HepG2 (cell line): ENCODE data around the gene SMPD3. TPM values are rescaled to one million over a fixed set of nuclear protein-coding genes. Genes with fewer than 3 reads are reported as not detected.
A peak's percentile ranks its signal among the peaks of the same experiment; 100 is the strongest.

Source experiments
- AKAP8 ChIP-seq: sonication (generic); formaldehyde crosslinking; IDR thresholded peaks from 2 replicates; pipeline ENCODE4 v1.5.1; 2020; ENCODE audit warnings: mild to moderate bottlenecking, missing genetic modification reagents
- DNMT1 ChIP-seq: sonication (generic); formaldehyde crosslinking; IDR thresholded peaks from 2 replicates; pipeline ENCODE4 v1.5.1; 2020; ENCODE audit warnings: mild to moderate bottlenecking, missing genetic modification reagents
- DPF2 ChIP-seq: sonication (generic); formaldehyde crosslinking; IDR thresholded peaks from 2 replicates; pipeline ENCODE4 v1.4.0; 2020; ENCODE audit warnings: mild to moderate bottlenecking, low read depth, missing genetic modification reagents, borderline replicate concordance
- HOXA7 ChIP-seq: sonication (generic); formaldehyde crosslinking; IDR thresholded peaks from 2 replicates; pipeline ENCODE4 v1.8.1; 2022; ENCODE audit warnings: mild to moderate bottlenecking, missing genetic modification reagents, moderate library complexity
- IRF1 ChIP-seq: sonication (generic); formaldehyde crosslinking; IDR thresholded peaks from 2 replicates; pipeline ENCODE4 v1.4.0; 2020; ENCODE audit warnings: low read depth, mild to moderate bottlenecking, missing genetic modification reagents
- KAT2B ChIP-seq: fragments of 150-350 bp; IDR thresholded peaks from 2 replicates; pipeline ENCODE4 v1.6.1; 2014; ENCODE audit warnings: low read depth, low read length, borderline replicate concordance
- KAT8 ChIP-seq: IDR thresholded peaks from 2 replicates; pipeline ENCODE4 v1.6.1; 2016; ENCODE audit warnings: missing genetic modification reagents, missing compliant biosample characterization
- KDM1A ChIP-seq: IDR thresholded peaks from 2 replicates; pipeline ENCODE4 v1.6.1; 2016; ENCODE audit warnings: missing compliant biosample characterization
- LRRFIP1 ChIP-seq: sonication (generic); formaldehyde crosslinking; conservative IDR thresholded peaks from 2 replicates; pipeline ENCODE4 v1.4.0; 2020; ENCODE audit warnings: missing genetic modification reagents
- NFE2L2 ChIP-seq: fragments of 150-350 bp; IDR thresholded peaks from 2 replicates; pipeline ENCODE4 v1.6.1; 2014; ENCODE audit warnings: low read length
- PPARG ChIP-seq: conservative IDR thresholded peaks from 2 replicates; pipeline ENCODE4 v1.6.1; 2016; ENCODE audit warnings: missing biosample characterization, missing genetic modification reagents
- SIN3A ChIP-seq: IDR thresholded peaks from 2 replicates; pipeline ENCODE4 v1.6.1; 2011; ENCODE audit warnings: low read depth, mild to moderate bottlenecking, control low read depth, low read length, borderline replicate concordance
- SRF ChIP-seq: IDR thresholded peaks from 2 replicates; pipeline ENCODE4 v1.6.1; 2011; ENCODE audit warnings: mild to moderate bottlenecking, low read depth, low read length, moderate library complexity
- TRAFD1 ChIP-seq: sonication (generic); formaldehyde crosslinking; IDR thresholded peaks from 2 replicates; pipeline ENCODE4 v1.5.1; 2020; ENCODE audit warnings: missing genetic modification reagents, mild to moderate bottlenecking, borderline replicate concordance
- ZBTB37 ChIP-seq: sonication (generic); formaldehyde crosslinking; IDR thresholded peaks from 2 replicates; pipeline ENCODE4 v1.4.0; 2020; ENCODE audit warnings: mild to moderate bottlenecking, missing genetic modification reagents
- ZEB1 ChIP-seq: IDR thresholded peaks from 2 replicates; pipeline ENCODE4 v1.6.1; 2012; ENCODE audit warnings: mild to moderate bottlenecking, low read depth, inconsistent platforms; ENCODE audit not compliant: insufficient replicate concordance
- ZFP82 ChIP-seq: sonication (generic); formaldehyde crosslinking; IDR thresholded peaks from 2 replicates; pipeline ENCODE4 v1.5.1; 2020; ENCODE audit warnings: mild to moderate bottlenecking, missing genetic modification reagents, borderline replicate concordance
- ZIK1 ChIP-seq: sonication (generic); formaldehyde crosslinking; IDR thresholded peaks from 2 replicates; pipeline ENCODE4 v1.5.0; 2020; ENCODE audit warnings: mild to moderate bottlenecking, low read depth, missing genetic modification reagents, borderline replicate concordance
- ZNF10 ChIP-seq: sonication (generic); formaldehyde crosslinking; IDR thresholded peaks from 2 replicates; pipeline ENCODE4 v1.4.0; 2020; ENCODE audit warnings: mild to moderate bottlenecking, low read depth, missing genetic modification reagents, borderline replicate concordance
- ZNF230 ChIP-seq: sonication (generic); formaldehyde crosslinking; IDR thresholded peaks from 2 replicates; pipeline ENCODE4 v1.4.0; 2020; ENCODE audit warnings: mild to moderate bottlenecking, missing genetic modification reagents
- ZNF446 ChIP-seq: sonication (generic); formaldehyde crosslinking; IDR thresholded peaks from 2 replicates; pipeline ENCODE4 v1.5.0; 2020; ENCODE audit warnings: mild to moderate bottlenecking, missing genetic modification reagents
- ZNF563 ChIP-seq: sonication (generic); formaldehyde crosslinking; IDR thresholded peaks from 2 replicates; pipeline ENCODE4 v1.8.0; 2022; ENCODE audit warnings: mild to moderate bottlenecking, moderate library complexity, missing genetic modification reagents
- ZNF883 ChIP-seq: sonication (generic); formaldehyde crosslinking; IDR thresholded peaks from 2 replicates; pipeline ENCODE4 v1.5.1; 2020; ENCODE audit warnings: mild to moderate bottlenecking, missing genetic modification reagents; ENCODE audit errors: not compliant biosample characterization
- ZSCAN20 ChIP-seq: sonication (generic); formaldehyde crosslinking; IDR thresholded peaks from 2 replicates; pipeline ENCODE4 v1.4.0; 2020; ENCODE audit warnings: missing genetic modification reagents, mild to moderate bottlenecking, borderline replicate concordance
- polyA plus RNA-seq, 8 experiments: library from polyadenylated mRNA; depleted of rRNA in 3 of 8; stranded (reverse) in 7 of 8; unstranded in 1 of 8; fragments of >200 nt; fragmentation: Illumina TruSeq in 4 of 8; extraction: Trizol in 4 of 8; gene quantifications; 2 replicates each; pipeline versions ENCODE4 v1.2.1 to v1.2.3, GENCODE V29; 2011 to 2016; ENCODE audit warnings: low read depth in 4 of 8, missing spikeins in 1 of 8, mixed read lengths in 1 of 8; ENCODE audit not compliant: insufficient read depth in 1 of 8
- total RNA-seq, 5 experiments: library from RNA; depleted of rRNA; stranded (reverse); fragments of >200 nt; fragmentation: Illumina TruSeq; extraction: Trizol; gene quantifications; 2 replicates each; pipeline ENCODE4 v1.2.3, GENCODE V29; 2016; ENCODE audit warnings: low read depth in 1 of 5

Gene SMPD3
- total and polyA plus RNA-seq, 2 of the 13 experiments (the other 11 are each of a cell fraction or from before 2014, with no cell fraction given) = 0.07 to 0.32 TPM

GRCh38 chr16:68448360-68448970 lies at the start of gene SMPD3 (continued):
- peak; percentile 73; the same call in 1 of the 2 replicates for TF ChIP-seq IRF1
- TF ChIP-seq ZNF563 (CRISPR knock-in tag) = peak; percentile 95
- TF ChIP-seq ZFP82 = no peak
- TF ChIP-seq KAT8 (CRISPR knock-in tag) = peak; percentile 85
- TF ChIP-seq KAT2B = no peak
- TF ChIP-seq ZNF230 (CRISPR knock-in tag) = peak; percentile 44; the same call in 1 of the 2 replicates
- TF ChIP-seq ZNF10 = no peak
- no peak for TF ChIP-seq ZNF883
- peak; percentile 61; the same call in 1 of the 2 replicates for TF ChIP-seq TRAFD1 (CRISPR knock-in tag)
- 0 out of 2 replicates have a peak, but pooled peaks have one; percentile 61 for TF ChIP-seq LRRFIP1 (CRISPR knock-in tag)
- no peak for TF ChIP-seq ZBTB37
- TF ChIP-seq NFE2L2 = no peak
- peak; percentile 41; the same call in 1 of the 2 replicates for TF ChIP-seq ZNF446
- peak; percentile 70; the same call in 1 of the 2 replicates for TF ChIP-seq SIN3A
- no peak for TF ChIP-seq HOXA7 (CRISPR knock-in tag)
- no peak for TF ChIP-seq ZEB1
- 0 out of 2 replicates have a peak, but pooled peaks have one; percentile 13 for TF ChIP-seq SRF
- TF ChIP-seq KDM1A (CRISPR knock-in tag) = no peak
- no peak for TF ChIP-seq DNMT1
- no peak for TF ChIP-seq DPF2
- TF ChIP-seq AKAP8 (CRISPR knock-in tag) = no peak
- TF ChIP-seq PPARG (CRISPR knock-in tag) = 0 out of 2 replicates have a peak, but pooled peaks have one; percentile 15
- peak; percentile 87; the same call in 1 of the 2 replicates for TF ChIP-seq ZIK1 (CRISPR knock-in tag)
- peak; percentile 82; the same call in 1 of the 2 replicates for TF ChIP-seq ZSCAN20
